Measurements from ENCODE around the gene LPAR6. TPM values are rescaled to one million over a fixed set of nuclear protein-coding genes. Genes with fewer than 3 reads are reported as not detected.

LPAR6 gene
- total RNA-seq, 3 donors from 2014 or later: 10.7 to 15.0 (median 12.3) TPM

GRCh38 chr13:48400090-48400694, 12.7 kb downstream of the LPAR6 start:
- ATAC-seq (no peak), DNase-seq (no peak)
- intact Hi-C loops (cut with DNase I, micrococcal nuclease): no loop called here
- H3K36me3 ChIP-seq (ENCODE audit: low read depth): no peaks in the 10 kb centered on the region
- peaks cover 6% of the 10 kb centered on the region for H3K9me3 ChIP-seq
- peaks cover 15% of the 10 kb centered on the region for H3K4me1 ChIP-seq (ENCODE audit: low read depth)
- TF ChIP-seq CTCF (IDR thresholded peaks at IDR 0.05): no peak
- H3K4me3 ChIP-seq: no peak overlapping the region

- TF ChIP-seq CTCF (IDR thresholded peaks at IDR 0.05): no peak
- H3K36me3 ChIP-seq (ENCODE audit: low read depth): no peaks in the 10 kb centered on the region
- H3K9me3 ChIP-seq: peaks cover 6% of the 10 kb centered on the region
- DNase-seq (no peak), ATAC-seq (no peak)
- H3K4me1 ChIP-seq (ENCODE audit: low read depth): peaks cover 15% of the 10 kb centered on the region
- H3K4me3 ChIP-seq: no peak overlapping the region
- intact Hi-C loops (cut with DNase I, micrococcal nuclease): no loop called here
Measured at GRCh38 chr13:48398450-48399095, 14.3 kb downstream of the LPAR6 start.

GRCh38 chr13:48397744-48398143, 15.2 kb downstream of the LPAR6 start:
- DNase-seq (no peak), ATAC-seq (no peak)
- Histone ChIP-seq H3K36me3 (ENCODE audit: low read depth) (no peaks in the 10 kb centered on the region), H3K4me1 (ENCODE audit: low read depth) (peaks cover 15% of the 10 kb centered on the region), H3K4me3 (no peak overlapping the region), H3K9me3 (peaks cover 6% of the 10 kb centered on the region)
- TF ChIP-seq CTCF (IDR thresholded peaks at IDR 0.05): no peak
- intact Hi-C loops (cut with DNase I, micrococcal nuclease): no loop called here

GRCh38 chr13:48393698-48394085, 19.2 kb downstream of the LPAR6 start:
- Histone ChIP-seq H3K36me3 (ENCODE audit: low read depth) (no peaks in the 10 kb centered on the region), H3K9me3 (peaks cover 11% of the 10 kb centered on the region), H3K4me3 (no peak overlapping the region), H3K4me1 (ENCODE audit: low read depth) (peaks cover 2% of the 10 kb centered on the region)
- TF ChIP-seq CTCF (IDR thresholded peaks at IDR 0.05): no peak
- intact Hi-C loops (cut with DNase I, micrococcal nuclease): no loop called here
- no peak for ATAC-seq
- DNase-seq: no peak

- no peak for TF ChIP-seq CTCF (IDR thresholded peaks at IDR 0.05)
- ATAC-seq (no peak), DNase-seq (no peak)
- intact Hi-C loops (cut with DNase I, micrococcal nuclease): no loop called here
- no peaks in the 10 kb centered on the region for H3K36me3 ChIP-seq (ENCODE audit: low read depth)
- no peak overlapping the region for H3K4me3 ChIP-seq
- no peaks in the 10 kb centered on the region for H3K4me1 ChIP-seq (ENCODE audit: low read depth)
- H3K9me3 ChIP-seq: peaks cover 11% of the 10 kb centered on the region
Measured at GRCh38 chr13:48393030-48393697, 19.7 kb downstream of the LPAR6 start.
